ENCODE data around the gene NMT1.

DNA sequence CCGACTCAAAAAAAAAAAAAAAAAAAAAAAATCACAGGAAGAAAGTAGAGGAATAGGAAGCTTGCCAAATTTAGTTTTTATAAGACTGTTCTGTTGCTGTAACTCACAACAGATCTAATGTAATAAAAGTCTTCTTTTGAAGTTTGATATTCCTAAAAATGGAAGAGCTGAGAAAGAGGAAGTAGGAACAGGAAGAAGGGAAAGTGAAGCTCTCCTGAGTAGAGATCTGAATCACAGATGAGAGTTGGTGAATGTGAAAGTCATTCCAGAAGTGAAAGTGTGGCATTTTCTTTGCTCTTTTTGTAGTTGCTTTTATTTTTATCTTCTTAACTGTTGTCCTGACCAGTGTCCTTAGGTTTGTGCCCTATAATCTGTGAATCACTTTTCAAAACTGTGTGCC, 2.1 kb downstream of the NMT1 start:
- TF ChIP-seq CTCF (IDR thresholded peaks at IDR 0.05), result no peak
- no peak for TF ChIP-seq E2F5 (CRISPR knock-in tag; IDR thresholded peaks at IDR 0.05)
- no peak for TF ChIP-seq SP1 (CRISPR knock-in tag; conservative IDR thresholded peaks at IDR 0.05)
- no peak for TF ChIP-seq ZNF281 (CRISPR knock-in tag; IDR thresholded peaks at IDR 0.05)
